ENCODE results near the gene CCDC88B.

GRCh38 chr11:64387916-64388315 is 47.9 kb downstream of the CCDC88B start:
- TF ChIP-seq POLR2A (IDR thresholded peaks at IDR 0.05), result no peak
- TF ChIP-seq, protein P1, sequence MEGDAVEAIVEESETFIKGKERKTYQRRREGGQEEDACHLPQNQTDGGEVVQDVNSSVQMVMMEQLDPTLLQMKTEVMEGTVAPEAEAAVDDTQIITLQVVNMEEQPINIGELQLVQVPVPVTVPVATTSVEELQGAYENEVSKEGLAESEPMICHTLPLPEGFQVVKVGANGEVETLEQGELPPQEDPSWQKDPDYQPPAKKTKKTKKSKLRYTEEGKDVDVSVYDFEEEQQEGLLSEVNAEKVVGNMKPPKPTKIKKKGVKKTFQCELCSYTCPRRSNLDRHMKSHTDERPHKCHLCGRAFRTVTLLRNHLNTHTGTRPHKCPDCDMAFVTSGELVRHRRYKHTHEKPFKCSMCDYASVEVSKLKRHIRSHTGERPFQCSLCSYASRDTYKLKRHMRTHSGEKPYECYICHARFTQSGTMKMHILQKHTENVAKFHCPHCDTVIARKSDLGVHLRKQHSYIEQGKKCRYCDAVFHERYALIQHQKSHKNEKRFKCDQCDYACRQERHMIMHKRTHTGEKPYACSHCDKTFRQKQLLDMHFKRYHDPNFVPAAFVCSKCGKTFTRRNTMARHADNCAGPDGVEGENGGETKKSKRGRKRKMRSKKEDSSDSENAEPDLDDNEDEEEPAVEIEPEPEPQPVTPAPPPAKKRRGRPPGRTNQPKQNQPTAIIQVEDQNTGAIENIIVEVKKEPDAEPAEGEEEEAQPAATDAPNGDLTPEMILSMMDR (IDR thresholded peaks at IDR 0.05), result no peak
